Heart left ventricle (tissue), 16 donors: ENCODE results near the gene GPR78. TPM values are rescaled to one million over a fixed set of nuclear protein-coding genes. Genes with fewer than 3 reads are reported as not detected.

ENCODE experiments used
- ATAC-seq, 4 donors: fragments of 200-7000 bp; cut with Tn5 transposase; one replicate each; pipeline ENCODE4 v1.9.1; 2020 to 2022; ENCODE audit warnings: moderate library complexity in 4 of 4, mild to moderate bottlenecking in 3 of 4, moderate number of reproducible peaks in 1 of 4
- DNase-seq, 5 donors: peaks; one replicate each; pipeline ENCODE4 v3.0.0-alpha.2; 2020
- H3K27ac ChIP-seq, 12 donors: fragments of 200-600 bp; sonication (generic) in 4 of 12; one replicate each; pipeline versions ENCODE4 v1.5.0 to v1.8.0; 2016 to 2022; ENCODE audit warnings: mild to moderate bottlenecking in 2 of 12
- H3K27me3 ChIP-seq, 9 donors: fragments of 200-600 bp; sonication (generic) in 2 of 9; one replicate each; pipeline versions ENCODE4 v1.5.1 to v1.8.0; 2016 to 2022; ENCODE audit warnings: mild to moderate bottlenecking in 3 of 9
- H3K36me3 ChIP-seq, 9 donors: fragments of 200-600 bp; sonication (generic) in 2 of 9; one replicate each; pipeline versions ENCODE4 v1.5.0 to v1.8.0; 2018 to 2022; ENCODE audit warnings: mild to moderate bottlenecking in 2 of 9
- H3K4me1 ChIP-seq, 12 donors: fragments of 200-600 bp; sonication (generic) in 4 of 12; one replicate each; pipeline versions ENCODE4 v1.5.0 to v1.8.0; 2016 to 2022; ENCODE audit warnings: mild to moderate bottlenecking in 3 of 12
- H3K4me3 ChIP-seq, 12 donors: fragments of 200-600 bp; sonication (generic) in 4 of 12; one replicate each; pipeline versions ENCODE4 v1.5.0 to v1.8.0; 2017 to 2022; ENCODE audit warnings: mild to moderate bottlenecking in 9 of 12, moderate library complexity in 4 of 12
- H3K9me3 ChIP-seq, 12 donors: fragments of 200-600 bp; sonication (generic) in 4 of 12; one replicate each; pipeline versions ENCODE4 v1.5.0 to v1.8.0; 2016 to 2022; ENCODE audit warnings: mild to moderate bottlenecking in 1 of 12
- CTCF ChIP-seq, 12 donors: fragments of 200-600 bp; sonication (generic) in 4 of 12; IDR thresholded peaks; one replicate each; pipeline versions ENCODE4 v1.5.0 to v1.8.0; 2018 to 2022; ENCODE audit warnings: antibody characterized with exemption in 12 of 12, mild to moderate bottlenecking in 5 of 12
- POLR2A ChIP-seq, 2 donors: fragments of 450-650 bp; IDR thresholded peaks; one replicate each; pipeline ENCODE4 v1.6.1; 2017; ENCODE audit warnings: antibody characterized with exemption in 2 of 2, mild to moderate bottlenecking in 2 of 2, moderate library complexity in 2 of 2
- WGBS, 4 donors: extraction: QIAGEN DNeasy Blood & Tissue Kit in 2 of 4; methylation state at CpG; one replicate each; pipeline versions ENCODE4 v1.1.5 to v1.1.7; 2013 to 2018; 5-methylcytosine and 5-hydroxymethylcytosine counted together
- intact Hi-C, 10 donors: fragments of 100-400 bp; cut with DNase I; formaldehyde crosslinking; loops; one replicate each; pipeline versions ENCODE4 v1.11.1 to v1.14.2; 2022
- polyA plus RNA-seq, 2 donors: library from polyadenylated mRNA; stranded (reverse); fragments of 200-250 nt; gene quantifications; one replicate each; pipeline ENCODE4 v1.2.3, GENCODE V29; 2013
- total RNA-seq, 9 donors: library from RNA; depleted of rRNA in 2 of 9; stranded (reverse); fragments of >200 nt in 2 of 9; fragmentation: NEBNext Ultra II Directional in 3 of 9; extraction: Animal tissue kit (Norgen Biotek cat#: 25700) in 3 of 9; gene quantifications; one replicate each; pipeline versions ENCODE4 v1.1.0 to v1.2.4, GENCODE V29; 2016 to 2023
- donor health status: ischemic (EF 13 %, LVEDD 7.1; RV severe dilation, severe dysfunction).
- donor health status: healthy with polysubstance abuse.
- donor health status: DM: no; HTN: yes; CAD: no.
- donor health status: DM: no; HTN: no; CAD: no.
- donor health status: ischemic (EF 25% LVEDD 6.9; RV normal size, moderate dysfunction).
- donor health status: ischemic (EF 25% LVEDD 5.7; RV mildly dilated, moderate dysfunction).
- donor health status: healthy.
- donor health status: DM: yes; HTN: yes; CAD: no.
- donor health status: ischemic (EF 35%, LVEDD 5.7; RV mildly dilated, moderate dysfunction).
- donor health status: nonischemic (EF 11% LVEDD 7.7; RV severe dilation, severe dysfunction).
- donor health status: DM: yes; HTN: yes; CAD: no.
- donor health status: PGD.
- donor health status: ischemic (EF 29% LVEDD 5.4; RV normal size, mild dysfunction).
- donor health status: nonischemic (EF 23%, LVEDD 6.1; RV moderate dilation, normal function).

Gene GPR78
- total and polyA plus RNA-seq, 11 donors = 0.11 TPM; not detected in 10

- peaks cover 0 to 5% (median 0%) of the 10 kb centered on the region in 9 donors for H3K27me3 ChIP-seq
- ATAC-seq (no peak), DNase-seq (no peak)
- intact Hi-C loops = no loop called here
- no peak overlapping the region for H3K27ac ChIP-seq
- H3K4me3 ChIP-seq = no peak overlapping the region
- H3K9me3 ChIP-seq = no peaks in the 10 kb centered on the region
- TF ChIP-seq POLR2A (IDR thresholded peaks at IDR 0.05) = no peak
- no peak for TF ChIP-seq CTCF (IDR thresholded peaks at IDR 0.05)
- no peaks in the 10 kb centered on the region for H3K36me3 ChIP-seq
- no peaks in the 10 kb centered on the region for H3K4me1 ChIP-seq
- 88 to 92% (median 91%) methylated on average over 10 of the region's 10 CpGs for WGBS, 4 donors
Observed at GRCh38 chr4:8543623-8544022, 36.6 kb upstream of the GPR78 start.

GRCh38 chr4:8544282-8544681 is 35.9 kb upstream of the GPR78 start:
- WGBS, 4 donors = 90 to 95% (median 94%) methylated on average over 3 of the region's 3 CpGs
- TF ChIP-seq POLR2A (IDR thresholded peaks at IDR 0.05) = no peak
- TF ChIP-seq CTCF (IDR thresholded peaks at IDR 0.05) = no peak
- no peak overlapping the region for H3K27ac ChIP-seq
- H3K4me3 ChIP-seq = no peak overlapping the region
- intact Hi-C loops = no loop called here
- H3K9me3 ChIP-seq = no peaks in the 10 kb centered on the region
- peaks cover 0 to 5% (median 0%) of the 10 kb centered on the region in 9 donors for H3K27me3 ChIP-seq
- no peaks in the 10 kb centered on the region for H3K36me3 ChIP-seq
- ATAC-seq (no peak), DNase-seq (peak in 1 of 5 donors; percentile 4)
- no peaks in the 10 kb centered on the region for H3K4me1 ChIP-seq

GRCh38 chr4:8544741-8545438 is 35.3 kb upstream of the GPR78 start:
- WGBS, 4 donors = 50 to 68% (median 61%) methylated on average over 28 to 32 of the region's 32 CpGs
- ATAC-seq (no peak), DNase-seq (no peak)
- Histone ChIP-seq H3K9me3 (no peaks in the 10 kb centered on the region), H3K27ac (no peak overlapping the region), H3K4me3 (no peak overlapping the region), H3K36me3 (no peaks in the 10 kb centered on the region), H3K4me1 (no peaks in the 10 kb centered on the region), H3K27me3 (peaks cover 0 to 5% (median 0%) of the 10 kb centered on the region in 9 donors)
- intact Hi-C loops = loop anchor here in 1 of 10 donors (5.0 kb wide), 1 partner anchor 78 kb away; no protein-coding TSS in a partner anchor
- TF ChIP-seq CTCF (IDR thresholded peaks at IDR 0.05) (no peak), POLR2A (IDR thresholded peaks at IDR 0.05) (no peak)

GRCh38 chr4:8545439-8545765 is 34.8 kb upstream of the GPR78 start:
- no peak for TF ChIP-seq POLR2A (IDR thresholded peaks at IDR 0.05)
- TF ChIP-seq CTCF (IDR thresholded peaks at IDR 0.05) = no peak
- DNase-seq (no peak), ATAC-seq (no peak)

More at GRCh38 chr4:8545439-8545765, 34.8 kb upstream of the GPR78 start:
- Histone ChIP-seq H3K27me3 (peaks cover 0 to 5% (median 0%) of the 10 kb centered on the region in 9 donors), H3K9me3 (no peaks in the 10 kb centered on the region), H3K27ac (no peak overlapping the region), H3K4me1 (no peaks in the 10 kb centered on the region), H3K4me3 (no peak overlapping the region), H3K36me3 (no peaks in the 10 kb centered on the region)
- WGBS, 4 donors = 56 to 73% (median 65%) methylated on average over 8 to 9 of the region's 9 CpGs
- intact Hi-C loops = loop anchor here in 1 of 10 donors (5.0 kb wide), 1 partner anchor 78 kb away; no protein-coding TSS in a partner anchor
